ENCODE data around the gene CELF2.

CELF2 gene

GRCh38 chr10:11245981-11246590 is 228.4 kb downstream of the CELF2 start:
- no peak for DNase-seq (ENCODE audit: low read depth in 2 of 2)

- DNase-seq (ENCODE audit: low read depth in 2 of 2), result no peak
These were observed 229.2 kb downstream of the CELF2 start for GRCh38 chr10:11246752-11247467.

GRCh38 chr10:11249152-11249807 is 231.6 kb downstream of the CELF2 start:
- DNase-seq (ENCODE audit: low read depth in 2 of 2), result no peak

DNA sequence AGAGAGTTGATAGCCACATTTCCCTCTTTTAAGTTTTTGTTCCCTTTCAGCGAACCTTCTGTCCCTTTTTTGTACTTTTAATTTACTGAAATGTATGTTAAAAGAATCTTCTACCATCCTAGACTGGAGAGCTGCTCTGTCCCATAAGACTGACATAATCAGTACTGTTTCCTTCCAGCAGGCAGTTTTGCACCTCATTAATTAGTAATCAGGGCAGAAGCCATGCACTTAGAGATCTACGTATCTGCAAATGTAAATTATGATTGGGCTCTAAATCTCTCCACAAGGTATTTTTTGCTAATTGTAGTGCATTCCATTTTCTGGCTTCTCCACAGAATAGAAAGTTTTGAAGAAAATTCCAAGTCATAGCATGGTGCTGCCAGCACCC is 232.1 kb downstream of the CELF2 start:
- DNase-seq (ENCODE audit: low read depth in 2 of 2), result no peak

GRCh38 chr10:11250304-11250703 is 232.6 kb downstream of the CELF2 start:
- DNase-seq (ENCODE audit: low read depth in 2 of 2), result no peak

DNA sequence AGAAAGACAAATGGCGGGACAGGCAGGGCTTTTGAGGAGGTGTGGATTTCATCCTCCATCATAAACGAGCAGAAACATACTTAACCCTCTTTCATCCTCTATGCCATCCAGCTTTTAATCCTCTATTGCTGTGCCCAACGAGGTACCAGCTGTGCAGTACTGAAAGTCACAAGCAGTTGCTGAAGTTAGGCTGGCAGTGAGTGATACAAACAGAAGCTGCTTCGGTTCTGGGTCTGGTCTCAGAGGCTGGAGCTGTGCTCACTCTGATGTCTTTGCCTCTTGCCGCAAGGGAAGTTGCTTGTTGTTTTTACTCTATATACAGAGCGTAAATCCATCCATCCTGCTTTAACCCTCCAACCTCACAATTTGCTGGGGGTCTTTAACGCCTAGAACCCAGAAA is 235.2 kb downstream of the CELF2 start:
- no peak for DNase-seq (ENCODE audit: low read depth in 2 of 2)

DNA sequence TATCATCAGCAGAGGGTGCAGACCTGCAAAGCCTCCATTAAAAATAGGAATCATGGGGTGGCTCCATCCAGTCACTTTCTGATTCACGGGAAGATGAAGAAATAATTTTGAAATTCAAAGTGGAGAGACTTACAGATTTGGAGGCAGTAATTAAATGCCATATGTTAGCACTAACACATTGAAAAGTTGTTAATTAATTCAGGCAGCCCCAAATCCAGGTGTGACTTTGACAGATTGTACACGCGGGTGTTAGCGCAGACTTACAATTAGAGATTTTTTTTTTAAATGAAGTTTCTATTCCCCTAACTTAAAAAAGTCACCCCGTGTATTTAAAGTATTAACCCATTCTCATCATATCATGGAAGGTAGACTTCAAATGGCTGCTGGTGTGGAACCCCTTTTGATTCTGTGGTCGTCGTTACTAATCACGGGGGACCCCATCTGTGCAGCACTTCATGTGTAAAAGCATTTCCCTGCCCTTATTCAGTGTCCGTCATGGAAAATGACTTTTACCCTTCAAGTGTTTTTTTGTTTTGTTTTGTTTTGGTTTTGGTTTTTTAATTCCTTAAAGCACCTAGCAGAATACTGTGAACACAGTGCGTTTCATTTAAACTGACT is 235.8 kb downstream of the CELF2 start:
- no peak for DNase-seq (ENCODE audit: low read depth in 2 of 2)

DNA sequence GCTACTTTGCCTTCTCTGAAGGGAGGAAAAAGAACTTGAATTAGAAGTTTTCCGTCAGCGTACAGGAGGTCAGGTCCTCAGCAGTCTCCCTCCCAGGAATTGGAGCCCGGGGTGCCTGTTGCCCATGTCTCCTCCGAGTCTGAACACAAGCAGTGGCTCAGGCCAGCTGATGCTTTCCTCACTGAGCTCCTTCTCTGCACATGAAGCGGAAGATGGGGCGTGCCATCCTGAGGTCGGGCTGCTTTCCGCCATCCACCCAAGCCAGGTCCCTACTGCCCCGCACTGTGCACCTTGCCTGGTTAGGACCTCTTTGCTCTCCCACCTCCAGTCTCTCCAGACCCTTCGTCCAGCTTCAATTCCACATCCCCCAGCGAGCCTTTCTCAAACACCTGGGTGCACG is 237.5 kb downstream of the CELF2 start:
- no peak for DNase-seq (ENCODE audit: low read depth in 2 of 2)

DNA sequence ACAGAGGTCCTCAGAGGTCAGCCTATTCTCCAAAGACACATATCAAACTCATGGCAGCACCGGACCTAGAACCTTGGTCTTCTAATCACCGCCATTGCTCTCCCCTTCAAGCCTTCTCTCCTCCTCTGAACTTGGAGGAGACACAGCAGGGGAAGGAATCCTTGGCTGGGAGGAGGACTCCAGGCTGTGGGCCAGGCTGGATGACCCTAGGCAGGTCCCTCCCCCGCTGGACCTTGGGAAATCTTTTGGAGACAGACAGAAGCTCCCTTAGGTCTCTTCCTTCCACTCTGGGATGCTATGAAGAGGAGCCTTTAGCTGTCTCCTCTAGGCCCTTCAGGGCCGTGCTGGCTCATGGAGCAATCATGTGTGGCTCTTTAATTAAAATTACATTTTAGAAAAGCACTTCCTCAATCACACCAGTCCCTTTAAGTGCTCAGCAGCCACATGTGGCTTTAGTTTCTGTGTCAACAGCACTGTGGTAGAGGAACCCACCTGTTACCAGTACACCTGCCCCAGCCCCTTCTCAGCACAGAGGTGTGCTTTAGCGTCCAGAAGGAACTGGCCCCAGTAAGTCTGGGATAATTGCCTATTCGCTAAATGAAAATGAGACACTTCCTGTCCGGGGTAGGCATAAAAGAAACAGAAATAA is 238.2 kb downstream of the CELF2 start:
- DNase-seq (ENCODE audit: low read depth in 2 of 2), result no peak

DNA sequence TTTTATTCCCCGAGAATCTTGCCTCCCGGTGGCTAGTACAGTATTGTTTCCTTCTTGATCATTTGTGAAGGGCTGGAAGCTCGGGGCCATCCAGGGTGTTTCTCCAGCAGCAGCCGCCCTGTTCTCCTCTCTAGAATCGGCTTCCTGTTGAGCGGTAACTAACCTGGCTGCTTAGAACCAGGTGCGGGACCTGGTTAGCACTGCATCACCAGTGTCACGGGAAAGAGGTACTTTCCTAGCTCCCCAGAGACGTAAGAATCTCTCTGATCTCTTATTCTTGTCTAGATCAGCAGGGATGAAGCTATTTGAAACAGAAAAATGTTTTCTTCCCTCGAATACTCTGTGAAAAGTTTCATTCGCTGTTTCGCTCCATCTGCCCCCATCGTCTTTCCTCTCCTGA is 239.2 kb downstream of the CELF2 start:
- no peak for DNase-seq (ENCODE audit: low read depth in 2 of 2)

- DNase-seq (ENCODE audit: low read depth in 2 of 2), result no peak
These were observed 239.9 kb downstream of the CELF2 start for GRCh38 chr10:11257440-11258090.

- no peak for DNase-seq (ENCODE audit: low read depth in 2 of 2)
These were observed 242.5 kb downstream of the CELF2 start for GRCh38 chr10:11260170-11260569.

DNA sequence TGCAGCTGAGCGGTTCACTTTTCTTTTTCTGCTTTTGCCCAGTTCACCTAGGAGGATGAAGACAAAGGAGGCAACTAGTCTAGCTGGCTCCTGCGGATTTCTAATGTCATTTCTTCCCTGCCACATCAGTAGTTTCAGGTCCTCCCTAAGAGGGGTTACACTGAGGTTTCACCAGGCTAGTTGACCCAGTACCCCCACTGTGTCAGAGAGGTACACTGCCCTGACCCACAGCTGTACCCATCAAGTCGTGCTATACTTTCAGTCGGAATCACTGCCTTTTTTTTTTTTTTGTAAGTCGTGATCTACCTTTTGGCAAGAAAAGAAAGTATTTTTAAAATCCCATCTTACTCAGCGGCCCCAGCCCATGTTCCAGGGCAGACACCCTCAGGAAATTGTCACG is 243.5 kb downstream of the CELF2 start:
- no peak for DNase-seq (ENCODE audit: low read depth in 2 of 2)

- no peak for DNase-seq (ENCODE audit: low read depth in 2 of 2)
These were observed 244.2 kb downstream of the CELF2 start for GRCh38 chr10:11261687-11262493.

DNA sequence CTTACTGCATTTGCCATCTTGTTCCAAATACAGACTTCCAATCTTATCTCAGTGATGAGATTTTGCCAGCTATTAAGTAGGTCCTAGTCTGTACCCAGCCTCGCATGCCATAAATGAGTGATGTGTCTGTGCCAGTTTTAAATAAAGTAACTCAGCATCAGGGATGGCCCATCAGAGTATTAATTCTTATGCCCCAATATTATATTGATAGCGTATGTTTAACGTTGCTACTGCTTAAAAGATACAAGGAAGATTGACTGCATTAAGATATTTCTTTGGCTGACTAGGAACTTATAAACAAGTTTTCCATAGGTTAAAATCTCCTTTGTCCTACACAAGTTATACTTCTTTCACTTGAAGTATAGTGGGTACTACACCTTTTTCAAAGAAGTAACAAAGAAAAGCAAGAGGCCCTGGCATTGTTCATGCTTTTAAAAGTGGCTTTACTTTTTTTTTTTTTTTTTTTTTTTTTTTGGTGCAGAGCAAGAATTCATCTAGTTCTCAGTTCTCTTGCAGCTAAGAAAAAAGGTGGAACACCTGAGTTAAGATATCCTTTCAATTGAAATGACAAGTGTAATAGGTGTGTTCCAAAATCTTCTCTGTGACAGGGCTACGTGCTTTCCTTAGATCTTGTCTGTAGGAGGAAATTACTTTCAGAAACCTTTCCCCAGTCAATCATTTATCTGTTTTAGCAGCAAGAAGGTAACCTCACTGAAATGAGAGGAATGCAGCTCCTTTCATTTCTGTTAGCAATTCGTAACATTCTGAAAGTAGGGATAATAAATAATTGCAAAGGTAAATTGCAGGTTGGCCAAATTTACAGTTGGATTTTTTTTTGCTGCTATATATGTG is 245.0 kb downstream of the CELF2 start:
- DNase-seq (ENCODE audit: low read depth in 2 of 2), result no peak

- no peak for DNase-seq (ENCODE audit: low read depth in 2 of 2)
These were observed 246.1 kb downstream of the CELF2 start for GRCh38 chr10:11263767-11264166.

DNA sequence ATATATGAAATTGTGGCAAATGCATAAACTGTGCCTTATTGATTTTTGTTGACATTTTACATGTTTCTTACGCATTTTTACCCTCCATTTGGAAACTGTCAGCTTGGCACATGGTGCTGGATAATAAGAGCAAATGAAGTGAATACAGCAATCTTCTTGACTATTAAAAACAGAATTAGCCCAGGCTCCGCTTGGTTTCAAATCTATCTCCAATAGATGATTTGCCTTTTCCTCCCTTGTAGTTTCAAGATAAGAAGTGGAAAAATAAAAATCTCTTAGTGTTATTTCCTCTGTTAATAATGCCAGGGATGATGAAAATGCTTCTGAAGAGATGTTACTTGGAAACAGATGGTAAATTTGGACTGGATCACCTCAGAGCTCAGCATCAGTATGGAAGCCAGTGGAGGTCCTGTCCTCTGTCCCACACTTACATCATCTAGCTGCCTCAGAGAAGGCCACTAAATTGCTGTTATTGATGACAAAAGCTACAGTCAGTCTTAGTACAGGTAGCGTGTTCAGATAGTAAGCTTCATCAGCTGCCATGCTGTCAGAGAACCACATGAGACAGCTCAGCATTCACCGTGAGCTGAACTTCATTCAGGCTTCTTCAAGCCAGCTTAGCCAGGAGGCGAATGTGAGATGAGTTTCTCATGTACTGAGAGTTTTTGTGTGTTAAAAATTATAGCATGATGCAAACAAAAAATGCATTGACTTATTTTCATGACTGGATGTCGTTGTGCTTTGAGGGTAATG is 246.8 kb downstream of the CELF2 start:
- DNase-seq (ENCODE audit: low read depth in 2 of 2), result no peak

GRCh38 chr10:11265484-11265883 is 247.8 kb downstream of the CELF2 start:
- DNase-seq (ENCODE audit: low read depth in 2 of 2), result no peak

DNA sequence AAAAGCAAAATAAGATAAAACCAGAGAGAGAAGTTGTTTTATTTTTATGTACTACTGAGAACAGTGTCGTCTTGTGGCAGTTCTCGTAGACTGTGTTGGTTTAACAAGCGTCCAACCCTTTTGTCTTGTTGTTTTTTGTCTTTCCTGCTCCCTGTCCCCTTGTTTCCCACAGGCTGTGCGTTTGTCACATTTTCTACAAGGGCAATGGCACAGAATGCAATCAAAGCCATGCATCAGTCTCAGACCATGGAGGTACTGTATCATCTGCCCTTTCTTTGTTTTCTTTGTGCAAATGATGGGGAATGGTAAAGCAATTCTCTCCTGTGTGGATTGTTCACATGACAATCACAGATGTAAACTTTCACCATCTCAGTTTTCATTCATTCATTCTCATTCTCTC is 248.8 kb downstream of the CELF2 start:
- DNase-seq (ENCODE audit: low read depth in 2 of 2), result no peak
